GM12864 (cell line): Measurements from ENCODE around the gene FAM149B1.
"Not testable (repeated sequence)": the region's sequence is repeated elsewhere in the genome, so short reads cannot be mapped to it uniquely, and the experiment has no call there.

ENCODE experiments used
- DNase-seq: peaks from one replicate; pipeline ENCODE4 v3.0.0-alpha.2; 2011; ENCODE audit warnings: low read depth
- H3K4me3 ChIP-seq: 2 replicates; pipeline ENCODE4 v1.5.1; 2011; ENCODE audit warnings: mild to moderate bottlenecking, low read depth, low read length, control low read depth
- CTCF ChIP-seq: IDR thresholded peaks from 2 replicates; pipeline ENCODE4 v1.5.1; 2011; ENCODE audit warnings: low read depth, mild to moderate bottlenecking, moderate library complexity, low read length, control low read depth, inconsistent platforms; ENCODE audit errors: missing control alignments

The FAM149B1 gene

GRCh38 chr10:73134727-73135126 is 33.2 kb upstream of the FAM149B1 start:
- TF ChIP-seq CTCF, result no peak
- H3K4me3 ChIP-seq, result no peak overlapping the region
- no peak for DNase-seq

DNA sequence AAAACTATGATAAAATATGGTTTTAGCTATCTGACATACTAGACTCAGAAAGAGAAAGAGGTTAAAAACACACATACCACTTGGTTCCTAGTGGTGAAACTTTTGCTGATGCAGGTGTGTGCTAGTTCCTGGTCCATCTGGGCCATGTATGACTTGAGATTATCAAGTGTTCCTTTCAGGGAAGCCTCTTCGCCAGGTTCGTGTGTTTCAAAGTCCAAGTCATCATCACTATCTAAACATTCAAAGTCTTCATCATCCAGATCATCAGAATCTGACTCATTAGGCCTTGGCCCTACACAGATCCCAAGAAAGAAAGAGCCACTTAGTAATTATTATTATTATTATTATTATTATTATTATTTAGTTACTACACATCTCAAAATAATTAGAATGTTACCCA is 31.3 kb upstream of the FAM149B1 start:
- DNase-seq, result no peak
- no peak for TF ChIP-seq CTCF
- H3K4me3 ChIP-seq, result no peak overlapping the region

DNA sequence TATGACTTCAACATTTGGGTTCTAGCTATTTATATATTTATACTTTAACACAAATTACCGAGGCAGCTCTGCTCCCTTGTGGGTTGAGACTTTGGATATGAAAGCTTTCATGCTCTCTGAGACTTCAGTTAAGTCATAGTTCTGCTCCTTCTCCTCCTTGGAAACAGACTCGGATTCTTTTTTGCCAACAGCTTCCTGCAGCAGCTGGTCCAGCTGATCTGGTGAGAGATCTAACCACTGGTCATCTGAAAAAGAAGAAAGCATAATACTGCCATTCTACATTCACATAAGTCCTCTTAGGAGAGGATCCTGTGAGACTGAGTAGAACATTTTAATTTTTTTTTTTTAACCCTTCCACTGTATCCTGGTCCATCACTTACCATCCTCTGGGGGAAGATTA is 28.7 kb upstream of the FAM149B1 start:
- DNase-seq, result no peak
- no peak overlapping the region for H3K4me3 ChIP-seq
- no peak for TF ChIP-seq CTCF

- no peak overlapping the region for H3K4me3 ChIP-seq
- no peak for DNase-seq
- TF ChIP-seq CTCF, result no peak
These were observed 26.3 kb upstream of the FAM149B1 start for GRCh38 chr10:73141603-73142002.

GRCh38 chr10:73150633-73151413 is 17.1 kb upstream of the FAM149B1 start:
- not testable (repeated sequence) for H3K4me3 ChIP-seq, DNase-seq

GRCh38 chr10:73152009-73152408 is 15.9 kb upstream of the FAM149B1 start:
- H3K4me3 ChIP-seq, result no peak overlapping the region
- no peak for TF ChIP-seq CTCF
- no peak for DNase-seq

DNA sequence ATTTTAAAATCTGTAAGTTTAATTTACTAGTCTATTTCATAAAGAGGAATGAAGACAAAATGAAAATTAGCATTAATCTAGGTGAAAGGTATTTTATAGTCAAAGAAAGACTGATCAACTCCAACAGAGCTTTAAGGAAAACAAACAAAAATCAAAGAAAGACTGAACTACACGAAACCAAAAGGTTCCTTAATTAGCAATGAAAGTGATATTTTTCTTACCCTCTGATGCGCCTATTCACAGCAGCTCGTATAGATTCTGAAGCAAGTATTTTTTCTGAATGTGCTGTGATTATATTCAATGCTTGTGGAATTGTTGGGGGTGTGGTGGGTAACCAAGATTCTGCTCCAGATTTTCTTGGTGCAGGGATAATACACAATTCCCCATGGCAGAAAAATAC is 11.9 kb upstream of the FAM149B1 start:
- DNase-seq, result no peak
- no peak for TF ChIP-seq CTCF
- no peak overlapping the region for H3K4me3 ChIP-seq
